ENCODE measurements around the gene MTA1.

Gene MTA1

DNA sequence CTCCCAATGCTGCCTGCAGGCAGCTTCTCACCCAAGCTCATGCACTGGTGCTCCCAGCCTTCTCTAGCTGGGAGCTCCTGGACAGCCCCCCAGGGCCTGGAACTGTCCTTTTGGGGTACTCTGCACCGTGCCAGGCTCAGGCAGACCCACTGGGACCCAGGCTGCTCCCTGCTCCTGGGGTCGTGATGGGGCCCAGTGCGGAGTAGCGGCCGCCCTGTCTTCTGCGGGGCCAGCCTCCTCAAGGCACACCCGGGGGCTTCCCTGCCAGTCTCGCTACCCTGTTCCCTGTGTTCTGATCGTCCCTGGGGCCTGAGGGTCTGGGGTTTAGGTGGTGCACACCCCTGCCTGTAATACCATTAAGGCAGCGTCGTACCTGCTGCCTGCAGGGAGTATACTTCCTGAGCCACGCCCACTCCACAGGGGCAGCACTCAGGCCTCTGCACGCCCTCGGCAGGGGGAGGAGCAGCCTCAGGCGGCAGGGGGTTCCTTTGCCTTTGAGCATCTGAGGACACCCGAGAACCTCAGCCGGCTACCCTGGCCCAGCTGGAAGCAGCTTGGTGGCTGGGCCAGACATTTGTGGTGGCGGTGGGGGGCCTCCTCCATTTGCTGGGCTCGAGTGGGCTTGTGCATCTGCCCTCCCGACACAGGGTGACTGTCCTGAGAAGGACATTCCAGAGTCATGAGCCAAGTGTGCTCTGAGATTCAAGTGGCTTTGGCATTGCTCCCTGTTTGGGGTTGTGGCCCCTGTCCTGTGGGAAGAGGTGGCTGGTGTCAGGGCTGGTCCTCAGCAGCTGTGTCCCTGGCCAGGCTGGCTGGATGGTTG is 45.8 kb downstream of the MTA1 start:
- no peak for DNase-seq (ENCODE audit: low read depth in 2 of 2)

DNA sequence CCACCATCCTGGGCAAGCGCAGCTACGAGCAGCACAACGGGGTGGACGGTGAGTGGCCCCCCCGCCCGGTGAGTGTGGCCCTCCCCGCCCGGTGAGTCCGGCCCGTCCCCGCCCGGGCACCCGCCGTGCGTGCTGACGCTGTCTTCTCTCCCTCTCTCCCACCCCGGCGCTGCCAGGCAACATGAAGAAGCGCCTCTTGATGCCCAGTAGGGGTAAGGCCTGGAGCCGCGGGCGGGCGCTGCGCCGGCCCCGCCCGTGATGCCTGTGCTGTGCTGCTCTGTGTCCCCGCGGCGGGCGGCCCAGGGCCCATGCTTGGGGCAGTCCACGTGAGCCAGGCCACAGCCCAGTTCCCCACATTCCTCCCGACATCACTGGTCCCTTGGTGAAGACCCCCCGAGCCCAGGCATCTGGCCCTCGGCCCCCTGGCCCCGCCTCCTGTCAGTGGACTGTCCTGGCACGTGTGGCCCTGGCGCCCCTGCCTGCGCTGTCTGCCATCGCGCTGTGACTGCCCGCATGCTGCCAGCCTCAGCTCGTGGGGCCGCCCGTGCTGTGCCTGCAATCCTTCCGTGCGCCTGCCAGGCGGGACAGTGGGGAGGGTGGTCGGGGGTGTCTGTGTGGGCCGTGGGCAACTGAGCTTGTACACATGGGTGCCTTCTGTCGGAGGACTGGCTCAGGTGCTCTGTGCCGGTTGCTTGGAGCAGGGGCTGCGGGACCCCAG is 47.1 kb downstream of the MTA1 start:
- no peak for DNase-seq (ENCODE audit: low read depth in 2 of 2)

DNA sequence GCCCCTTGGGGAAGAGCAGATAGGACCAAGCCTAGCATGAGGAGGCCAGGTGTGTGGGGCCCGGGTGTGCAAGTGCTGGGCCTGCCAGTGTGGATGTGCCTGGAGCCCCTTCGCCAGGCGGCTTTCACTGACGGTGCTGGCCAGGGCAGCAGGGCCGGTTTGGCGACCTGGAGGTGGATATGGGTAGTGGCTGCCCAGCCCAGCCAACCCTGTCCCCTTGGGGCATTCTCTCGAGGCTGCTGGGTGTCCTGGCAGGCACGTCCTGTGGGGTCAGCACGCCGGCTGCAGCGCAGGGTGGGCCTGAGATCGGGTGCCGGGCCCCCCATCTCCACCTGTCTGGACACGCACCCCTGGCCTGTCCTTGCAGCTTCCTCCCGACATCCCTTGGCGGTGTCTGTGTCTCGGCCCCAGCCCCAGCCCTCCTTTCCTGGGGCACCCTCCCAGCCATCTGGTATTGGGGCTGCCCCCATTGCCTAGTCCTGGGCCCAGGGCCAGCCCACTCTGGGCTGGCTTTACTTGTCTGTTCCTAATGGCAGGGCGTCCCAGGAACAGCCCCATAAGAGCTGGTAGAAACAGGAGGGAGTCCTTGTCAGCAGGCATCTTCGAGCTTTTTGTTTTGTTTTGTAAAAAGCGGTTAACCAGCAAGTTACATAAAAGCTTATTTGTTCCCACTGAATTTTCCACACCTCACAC is 47.8 kb downstream of the MTA1 start:
- no peak for DNase-seq (ENCODE audit: low read depth in 2 of 2)

- no peak for DNase-seq (ENCODE audit: low read depth in 2 of 2)
Measured at GRCh38 chr14:105467942-105468471, 48.4 kb downstream of the MTA1 start.

DNA sequence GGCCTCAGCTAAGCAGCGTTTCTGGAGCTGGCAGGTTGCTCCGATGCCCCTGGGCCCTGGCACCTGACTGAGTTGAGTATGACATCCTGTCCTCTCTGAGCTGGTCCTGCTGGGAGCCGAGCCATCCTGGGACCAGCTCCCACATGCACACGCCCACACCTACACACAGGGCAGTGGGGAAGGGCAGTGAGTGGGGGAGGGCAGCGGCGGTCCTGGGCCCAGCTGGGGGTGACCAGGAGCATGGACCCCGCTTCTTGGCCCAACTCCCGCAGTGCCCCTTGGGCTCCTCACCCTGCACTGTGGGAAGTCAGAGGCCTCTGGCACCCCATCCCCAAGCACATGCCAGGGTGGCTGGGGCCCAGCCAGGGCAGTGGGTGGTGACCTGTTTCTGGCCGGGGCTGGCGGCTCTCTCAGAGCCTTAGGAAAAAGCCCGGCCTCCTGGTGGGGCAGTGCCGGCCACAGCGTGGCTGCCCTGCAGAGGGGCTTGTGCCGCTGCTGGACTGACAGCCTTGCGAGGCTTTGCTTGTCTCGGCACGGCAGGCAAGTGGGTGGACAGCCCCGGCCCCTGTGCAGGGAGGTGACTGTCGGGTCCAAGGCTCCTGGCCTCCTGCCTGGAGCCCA is 49.1 kb downstream of the MTA1 start:
- no peak for DNase-seq (ENCODE audit: low read depth in 2 of 2)

DNA sequence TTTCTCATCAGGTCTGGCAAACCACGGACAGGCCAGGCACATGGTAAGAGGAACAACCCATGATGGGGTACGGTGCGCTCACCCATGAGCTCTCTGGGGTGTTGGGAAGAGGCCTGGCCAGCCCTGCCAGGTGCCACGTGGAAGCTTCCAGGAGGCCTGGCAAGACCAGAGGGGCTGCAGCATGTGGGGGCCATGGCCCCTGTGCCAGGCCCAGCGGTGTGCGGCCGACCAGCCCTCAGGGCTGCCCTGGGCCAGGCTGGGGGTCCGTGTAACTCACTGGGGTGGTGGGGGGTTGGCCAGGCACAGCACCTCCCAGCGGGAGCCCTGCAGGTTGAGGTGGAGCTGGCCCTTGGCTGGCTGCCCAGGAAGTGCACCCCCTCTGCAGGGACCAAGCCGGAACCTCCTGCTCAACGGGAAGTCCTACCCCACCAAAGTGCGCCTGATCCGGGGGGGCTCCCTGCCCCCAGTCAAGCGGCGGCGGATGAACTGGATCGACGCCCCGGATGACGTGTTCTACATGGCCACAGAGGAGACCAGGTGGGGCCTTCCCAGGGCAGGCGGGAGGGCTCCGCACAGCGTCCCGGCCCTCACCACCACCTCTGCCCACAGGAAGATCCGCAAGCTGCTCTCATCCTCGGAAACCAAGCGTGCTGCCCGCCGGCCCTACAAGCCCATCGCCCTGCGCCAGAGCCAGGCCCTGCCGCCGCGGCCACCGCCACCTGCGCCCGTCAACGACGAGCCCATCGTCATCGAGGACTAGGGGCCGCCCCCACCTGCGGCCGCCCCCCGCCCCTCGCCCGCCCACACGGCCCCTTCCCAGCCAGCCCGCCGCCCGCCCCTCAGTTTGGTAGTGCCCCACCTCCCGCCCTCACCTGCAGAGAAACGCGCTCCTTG is 50.1 kb downstream of the MTA1 start:
- DNase-seq (ENCODE audit: low read depth in 2 of 2) = no peak

DNA sequence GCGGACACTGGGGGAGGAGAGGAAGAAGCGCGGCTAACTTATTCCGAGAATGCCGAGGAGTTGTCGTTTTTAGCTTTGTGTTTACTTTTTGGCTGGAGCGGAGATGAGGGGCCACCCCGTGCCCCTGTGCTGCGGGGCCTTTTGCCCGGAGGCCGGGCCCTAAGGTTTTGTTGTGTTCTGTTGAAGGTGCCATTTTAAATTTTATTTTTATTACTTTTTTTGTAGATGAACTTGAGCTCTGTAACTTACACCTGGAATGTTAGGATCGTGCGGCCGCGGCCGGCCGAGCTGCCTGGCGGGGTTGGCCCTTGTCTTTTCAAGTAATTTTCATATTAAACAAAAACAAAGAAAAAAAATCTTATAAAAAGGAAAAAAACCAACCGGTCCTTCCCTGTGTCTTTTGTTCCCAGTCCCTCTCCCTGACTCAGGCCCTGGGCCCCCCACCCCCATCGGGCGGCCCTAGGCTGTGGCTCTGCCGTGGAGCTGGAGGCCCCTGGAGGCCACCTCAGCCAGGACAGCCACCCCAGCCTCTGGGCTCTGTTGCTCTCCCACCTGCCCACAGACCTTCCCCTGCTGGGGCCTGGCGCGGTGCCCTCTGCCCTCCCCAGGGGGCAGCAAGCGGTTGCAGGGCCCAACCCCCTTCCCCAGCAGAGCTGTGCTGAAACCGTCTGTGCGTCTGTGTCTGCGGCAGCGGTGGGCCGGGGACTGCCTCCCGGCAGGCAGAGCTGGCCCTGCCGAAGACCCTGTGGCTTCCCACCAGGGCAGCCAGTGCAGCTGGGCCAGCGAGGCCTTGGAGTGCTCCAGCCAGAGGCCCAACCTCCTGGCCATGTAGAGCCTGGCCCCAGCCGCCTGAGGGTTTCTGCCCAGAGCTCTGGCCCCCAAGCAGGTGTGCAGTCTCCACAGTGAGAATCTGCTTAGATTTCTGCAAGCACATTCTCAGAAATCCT is 51.0 kb downstream of the MTA1 start:
- no peak for DNase-seq (ENCODE audit: low read depth in 2 of 2)

- no peak for DNase-seq (ENCODE audit: low read depth in 2 of 2)
Measured at GRCh38 chr14:105471297-105471821, 51.7 kb downstream of the MTA1 start.

GRCh38 chr14:105471823-105472485 is 52.3 kb downstream of the MTA1 start:
- DNase-seq (ENCODE audit: low read depth in 2 of 2) = no peak

DNA sequence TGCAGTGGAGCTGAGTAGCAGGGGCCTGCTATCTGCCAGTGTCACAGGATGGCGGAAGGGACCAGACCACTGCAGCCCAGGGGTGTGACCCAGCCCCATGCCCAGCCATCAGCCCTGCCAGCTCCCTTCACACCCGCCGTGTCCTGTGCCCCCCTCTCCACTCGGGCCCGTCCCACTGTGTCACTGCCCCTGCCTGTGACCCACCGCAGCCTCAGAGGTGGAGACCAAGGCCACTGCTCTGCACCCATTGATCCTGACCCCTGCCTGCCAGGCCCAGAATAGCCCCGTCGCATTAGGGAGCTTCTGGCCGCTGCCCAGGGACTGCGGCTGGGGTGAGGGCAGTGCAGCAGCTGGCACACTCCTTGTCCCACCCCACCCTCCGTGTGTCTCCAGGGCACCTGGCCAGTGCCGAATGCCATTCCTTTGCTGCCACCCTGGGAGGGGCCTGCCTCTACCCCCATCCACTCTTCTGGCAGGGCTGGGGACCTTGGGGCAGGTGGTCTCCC is 52.9 kb downstream of the MTA1 start:
- no peak for DNase-seq (ENCODE audit: low read depth in 2 of 2)

- DNase-seq (ENCODE audit: low read depth in 2 of 2) = no peak
Measured at GRCh38 chr14:105473033-105473676, 53.5 kb downstream of the MTA1 start.

DNA sequence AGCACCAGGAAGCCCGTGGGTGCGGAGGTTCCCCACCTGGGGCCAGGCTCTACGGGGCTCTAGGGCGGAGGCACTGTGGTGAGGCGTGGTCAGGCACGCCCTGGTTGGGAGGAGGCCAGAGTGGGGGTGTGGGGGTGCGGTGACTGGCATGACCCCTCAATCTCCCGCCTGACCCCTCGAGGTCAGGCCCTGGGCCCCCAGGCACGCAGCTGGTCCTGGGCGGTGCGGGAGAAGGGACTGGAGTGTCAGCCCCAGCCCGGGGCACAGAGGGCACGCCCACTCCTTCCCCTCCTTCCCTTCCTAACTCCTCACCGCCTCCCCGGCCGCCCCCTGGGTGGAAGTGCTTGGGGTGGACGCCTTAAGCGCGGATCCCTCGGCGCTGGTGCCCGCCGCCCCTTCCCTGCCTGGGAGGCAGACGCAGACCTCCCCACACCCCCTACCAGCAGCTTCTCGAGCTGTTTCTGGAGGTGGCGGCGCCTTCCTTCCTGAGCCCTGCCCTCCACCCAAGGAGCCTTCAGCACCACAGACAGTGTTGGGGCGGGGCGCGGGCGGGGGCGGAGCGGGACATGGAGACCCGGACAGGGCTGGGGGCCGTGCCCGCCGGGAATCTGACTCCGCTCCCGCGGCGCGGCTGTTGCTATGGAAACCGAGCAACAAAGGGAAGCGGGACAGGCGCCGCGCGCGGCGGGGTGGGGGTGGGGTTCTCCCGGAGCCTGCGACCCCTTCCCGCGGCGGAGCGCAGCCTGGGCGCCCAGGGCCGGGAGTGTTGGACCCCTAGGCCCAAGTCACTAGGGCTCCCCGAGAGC is 54.3 kb downstream of the MTA1 start:
- peak; percentile 61 to 62 for DNase-seq (ENCODE audit: low read depth in 2 of 2)

GRCh38 chr14:105474483-105475268 is 55.0 kb downstream of the MTA1 start, which contains the start of gene CRIP2:
Gene CRIP2 (plus strand): TSS chr14:105474821. CDS start chr14:105474863, 42 bp downstream.
- no peak for DNase-seq (ENCODE audit: low read depth in 2 of 2)

GRCh38 chr14:105475269-105476096 is 55.9 kb downstream of the MTA1 start:
- no peak for DNase-seq (ENCODE audit: low read depth in 2 of 2)

- no peak for DNase-seq (ENCODE audit: low read depth in 2 of 2)
Measured at GRCh38 chr14:105476097-105476830, 56.6 kb downstream of the MTA1 start.

Data from fibroblast of skin of left quadriceps (primary cell).